ENCODE data around the gene RANBP10. TPM values are rescaled to one million over a fixed set of nuclear protein-coding genes. Genes with fewer than 3 reads are reported as not detected.
A peak's percentile ranks its signal among the peaks of the same experiment; 100 is the strongest.

RANBP10 gene
- total and polyA plus RNA-seq, 9 of the 15 experiments (the other 6 are each of a cell fraction or from before 2014, with no cell fraction given): 0.61 to 19.3 (median 5.9) TPM

GRCh38 chr16:67834242-67834614 lies 27.9 kb upstream of the RANBP10 start (continued):
- TF ChIP-seq GTF3C2 (IDR thresholded peaks at IDR 0.05; ENCODE audit: borderline replicate concordance, extremely low read depth, insufficient read length): no peak
- no peak for TF ChIP-seq ZC3H8 (IDR thresholded peaks at IDR 0.05)
- TF ChIP-seq ZNF766 (CRISPR knock-in tag; conservative IDR thresholded peaks at IDR 0.05): no peak

GRCh38 chr16:67833415-67834241 lies 27.3 kb upstream of the RANBP10 start:
- Histone ChIP-seq H3K9me3 (replicated peaks; ENCODE audit: control insufficient read depth, insufficient read depth, low read depth, low read length) (no peaks in the 10 kb centered on the region), H3K36me3 (ENCODE audit: control insufficient read depth, insufficient read depth, low read length) (peaks cover 38% of the 10 kb centered on the region; the same call in 2 of the 3 replicates), H3K79me2 (ENCODE audit: control insufficient read depth, insufficient read depth, low read length) (peaks cover 17% of the 10 kb centered on the region), H3K4me1 (replicated peaks in 1 of 2; ENCODE audit: control insufficient read depth in 2 of 2, insufficient read depth in 2 of 2, low read length in 2 of 2) (peaks cover 11 to 24% of the 10 kb centered on the region in 2 experiments; a peak in 4 of 5 replicates), H3K27ac (ENCODE audit: extremely low read depth, low read depth, low read length) (peak overlapping the region; percentile 68), H3K9ac (ENCODE audit: insufficient read depth in 1 of 2, low read depth in 2 of 2, low read length in 2 of 2) (peak overlapping the region; percentile 87 to 96), H3K27me3 (ENCODE audit: control insufficient read depth in 2 of 2, insufficient read depth in 2 of 2, low read length in 2 of 2) (no peaks in the 10 kb centered on the region), H2AFZ (ENCODE audit: low read depth, low read length) (peak overlapping the region; percentile 98), H3K4me3 (peak overlapping the region; percentile 67), H3K4me2 (ENCODE audit: insufficient read depth, low read length) (peak overlapping the region; percentile 93), H3K9me1 (ENCODE audit: control insufficient read depth, insufficient read depth, low read length) (no peaks in the 10 kb centered on the region), H4K20me1 (replicated peaks; ENCODE audit: control insufficient read depth, insufficient read depth, low read length) (no peaks in the 10 kb centered on the region; the same call in 1 of the 2 replicates)
- in situ Hi-C loops (cut with MboI): no loop called here
- DNase-seq (ENCODE audit: extremely low read depth in 1 of 4, low spot score in 3 of 4) (peak; percentile 95 to 97 (median 96)), FAIRE-seq (peak; percentile 97), ATAC-seq (peak; percentile 100)
- intact Hi-C loops (cut with micrococcal nuclease): no loop called here
- CTCF ChIA-PET (ENCODE audit: low intra/inter-chr PET ratio): no interaction called here
- TSS peak; percentile 76 for BruUV-seq (replicated peaks)
- under 1% methylated on average over 49 of the region's 49 CpGs for WGBS (ENCODE audit: insufficient coverage, low coverage, missing lambda C conversion rate)
- POLR2A ChIA-PET: interaction anchor here (0.6 to 3.9 kb wide), 9 partner anchors 9 to 158 kb away, joined by 3 to 19 read pairs (median 5); partner anchors contain the start of genes RANBP10 and TSNAXIP1
- TF ChIP-seq ZBTB1 (CRISPR knock-in tag; IDR thresholded peaks at IDR 0.05; ENCODE audit: borderline replicate concordance, low read depth): peak; percentile 61; the same call in 1 of the 2 replicates
- no peak for TF ChIP-seq SFPQ (IDR thresholded peaks at IDR 0.05; ENCODE audit: low read depth, low read length)
- TF ChIP-seq ZFX (CRISPR knock-in tag; IDR thresholded peaks at IDR 0.05): peak; percentile 79
- no peak for TF ChIP-seq HDGF (IDR thresholded peaks at IDR 0.05)
- peak; percentile 89 for TF ChIP-seq L3MBTL2 (IDR thresholded peaks at IDR 0.05)
- TF ChIP-seq FOS (IDR thresholded peaks at IDR 0.05; ENCODE audit: extremely low read depth, insufficient read length): no peak
- TF ChIP-seq RHOXF2B (CRISPR knock-in tag; conservative IDR thresholded peaks at IDR 0.05): 0 out of 2 replicates have a peak, but pooled peaks have one; percentile 30
- no peak for TF ChIP-seq TCFL5 (CRISPR knock-in tag; conservative IDR thresholded peaks at IDR 0.05)
- peak; percentile 56 for TF ChIP-seq LCOR (CRISPR knock-in tag; IDR thresholded peaks at IDR 0.05)
- TF ChIP-seq POLR2H (tag; IDR thresholded peaks at IDR 0.05; ENCODE audit: low read depth): no peak
- no peak for TF ChIP-seq ZBTB17 (CRISPR knock-in tag; IDR thresholded peaks at IDR 0.05)
